Stimulated activated naive CD4-positive, alpha-beta T cell (primary cell): ENCODE results near the gene PTPRT.

Experiments
- DNase-seq, 6 experiments: peaks; one replicate each; lab custom pipeline; 2025; lab: John Stamatoyannopoulos, UW

PTPRT gene

DNA sequence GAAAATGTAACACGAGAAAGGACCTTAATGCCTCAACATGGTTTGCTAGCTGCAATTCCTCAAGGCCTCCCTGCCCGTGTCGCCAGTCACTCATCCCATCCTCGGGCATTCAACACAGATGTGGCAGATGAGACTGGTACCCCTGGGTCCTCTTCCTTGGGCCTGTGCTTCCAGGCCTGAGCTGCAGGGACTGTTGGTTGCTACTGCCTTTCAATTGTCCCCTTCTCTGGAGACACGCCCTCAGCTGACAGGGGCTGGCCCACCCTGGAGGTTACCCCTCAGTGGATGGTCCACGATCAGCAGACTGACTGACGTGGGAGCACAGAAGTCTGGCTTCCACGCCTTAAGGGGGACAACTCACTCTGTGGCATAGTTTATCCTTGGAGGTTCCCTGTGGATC, 1076.5 kb downstream of the PTPRT start:
- no peak for DNase-seq

DNA sequence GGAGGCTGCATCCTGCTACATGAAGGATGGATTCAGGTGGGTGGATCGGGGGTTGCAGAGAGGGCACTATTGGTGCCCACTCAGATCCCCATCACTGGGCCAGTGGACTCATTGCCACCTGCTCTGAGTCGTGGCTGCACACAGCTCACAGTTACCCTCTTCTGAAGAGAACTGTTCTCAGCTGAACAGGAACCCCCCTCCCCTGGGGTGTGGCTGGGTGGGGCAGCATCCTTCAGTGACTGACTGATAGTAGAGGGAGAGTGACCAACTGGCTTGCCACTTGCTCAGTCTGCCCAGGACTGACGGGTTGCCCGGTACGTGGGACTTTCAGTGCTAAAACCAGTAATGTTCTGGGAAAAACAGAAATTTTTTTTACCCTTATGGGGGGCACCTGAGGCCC, 1077.5 kb downstream of the PTPRT start:
- DNase-seq: no peak

DNA sequence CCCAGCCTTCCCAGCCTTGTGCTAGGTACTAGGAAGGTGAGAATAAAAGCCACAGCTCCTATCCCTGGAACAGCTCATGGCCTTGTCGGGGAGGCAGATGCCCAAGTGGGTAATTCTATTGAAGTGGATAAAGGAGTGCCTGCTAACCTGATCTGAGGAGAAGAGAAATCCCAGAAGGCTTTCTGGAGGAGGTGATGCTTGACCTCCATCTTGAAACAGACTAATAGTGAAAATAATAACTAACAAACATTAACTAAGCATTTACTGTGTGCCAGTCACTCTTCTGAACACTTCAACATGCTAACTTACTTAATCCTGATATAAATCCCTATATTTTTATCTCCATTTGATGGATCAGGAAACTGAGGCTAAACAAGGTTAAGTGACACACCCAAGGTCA, 1078.4 kb downstream of the PTPRT start:
- DNase-seq: no peak

DNA sequence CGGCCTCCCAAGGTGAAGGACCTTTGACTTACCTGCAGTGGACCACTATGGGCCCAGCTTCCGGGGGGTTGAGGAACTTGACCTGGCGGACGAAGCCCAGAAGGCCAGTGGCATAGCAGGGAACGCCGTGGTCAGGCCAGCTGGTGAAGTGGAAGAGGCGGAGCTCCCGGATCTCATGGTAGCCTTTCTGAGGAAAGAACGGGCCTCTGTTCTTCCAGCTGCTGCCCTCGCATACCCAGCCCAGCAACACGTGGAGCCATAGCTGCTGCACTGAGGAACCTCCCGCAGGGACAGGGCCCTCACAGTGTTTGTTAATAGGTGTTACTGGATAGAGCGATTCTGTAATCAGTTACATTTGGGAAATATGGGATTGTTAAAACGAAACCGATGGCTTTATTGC, 1079.4 kb downstream of the PTPRT start:
- no peak for DNase-seq

DNA sequence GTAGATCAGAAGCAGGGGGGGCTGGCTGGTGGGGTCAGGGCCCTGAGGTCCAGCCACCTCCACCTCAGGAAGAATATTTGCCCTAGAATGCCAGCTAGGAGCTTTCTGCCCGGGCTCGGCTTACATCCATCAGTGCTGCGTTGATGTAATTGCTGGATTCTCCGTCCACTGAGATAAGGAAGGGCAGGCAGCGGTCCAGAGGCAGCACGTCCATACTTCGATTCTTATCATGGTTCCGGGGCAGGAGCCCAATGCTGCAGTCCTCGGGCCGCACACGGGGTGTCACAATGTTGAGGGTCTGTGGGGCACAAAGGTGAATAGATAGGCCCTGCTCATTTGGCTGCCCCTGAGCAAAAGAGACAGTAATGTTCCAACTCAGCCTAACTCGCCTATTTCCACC, 1087.7 kb downstream of the PTPRT start:
- no peak for DNase-seq

DNA sequence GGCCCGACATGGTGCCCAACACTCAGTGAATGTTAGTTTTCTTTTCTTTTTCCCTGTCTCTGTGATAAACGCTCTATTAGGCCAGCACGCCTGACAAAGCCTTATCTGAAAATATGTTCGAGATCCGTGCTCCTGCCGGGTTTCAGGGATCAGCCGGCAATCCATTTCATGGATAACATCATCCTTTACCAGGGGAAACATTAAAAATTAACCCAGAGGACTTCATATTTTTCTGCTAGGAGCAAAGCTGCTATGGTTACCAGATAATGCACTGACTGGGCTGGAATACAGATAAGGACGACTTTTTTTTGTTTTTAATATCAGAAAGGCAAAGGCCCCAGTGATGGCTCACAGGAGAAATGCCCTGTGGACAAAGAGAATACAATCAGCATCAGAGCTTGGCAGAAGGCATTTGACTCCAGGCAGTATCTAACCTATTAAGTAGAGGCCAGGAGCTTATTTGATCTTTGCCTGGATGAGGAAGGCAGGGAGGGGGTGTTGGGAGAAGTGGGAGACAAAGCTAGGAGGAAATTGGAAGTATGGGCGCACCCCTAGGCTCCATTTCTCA, 1089.5 kb downstream of the PTPRT start:
- no peak for DNase-seq

DNA sequence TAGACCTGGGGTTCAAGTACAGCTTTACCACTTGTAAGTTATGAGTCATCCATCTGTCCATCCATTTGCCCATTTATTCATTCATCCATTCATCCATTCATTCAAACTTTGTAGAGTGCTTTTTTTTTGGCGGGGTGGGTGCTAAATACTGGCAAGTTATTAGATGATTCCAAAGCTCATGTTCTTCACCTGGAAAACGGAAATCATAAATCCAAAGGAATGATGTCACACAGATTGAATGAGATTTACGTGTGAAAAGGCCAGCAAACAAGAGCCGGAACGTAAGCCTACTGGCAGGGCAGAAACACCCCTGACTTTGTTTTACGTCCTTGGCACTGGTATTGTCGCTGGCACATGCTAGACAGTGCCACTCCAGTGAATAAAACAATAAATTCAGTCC, 1090.6 kb downstream of the PTPRT start:
- no peak for DNase-seq

DNA sequence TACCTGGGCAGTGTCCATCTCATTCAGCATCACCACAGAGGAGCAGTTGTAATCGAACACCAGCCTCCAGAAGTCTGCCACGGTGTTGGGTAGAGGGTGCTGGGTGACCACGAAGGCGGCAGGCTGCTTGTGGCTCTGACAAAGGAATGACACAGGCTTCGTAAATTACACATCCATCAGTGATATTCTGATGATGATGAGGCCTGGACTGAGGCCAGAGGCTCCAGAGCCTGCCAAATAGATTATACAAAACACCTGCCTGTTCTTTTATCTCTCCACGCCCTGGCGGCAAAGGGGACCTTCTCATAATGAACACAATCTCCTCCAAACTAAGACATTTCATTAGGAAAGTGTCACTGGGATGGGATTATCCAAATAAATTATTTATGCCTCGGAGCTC, 1091.3 kb downstream of the PTPRT start:
- no peak for DNase-seq

DNA sequence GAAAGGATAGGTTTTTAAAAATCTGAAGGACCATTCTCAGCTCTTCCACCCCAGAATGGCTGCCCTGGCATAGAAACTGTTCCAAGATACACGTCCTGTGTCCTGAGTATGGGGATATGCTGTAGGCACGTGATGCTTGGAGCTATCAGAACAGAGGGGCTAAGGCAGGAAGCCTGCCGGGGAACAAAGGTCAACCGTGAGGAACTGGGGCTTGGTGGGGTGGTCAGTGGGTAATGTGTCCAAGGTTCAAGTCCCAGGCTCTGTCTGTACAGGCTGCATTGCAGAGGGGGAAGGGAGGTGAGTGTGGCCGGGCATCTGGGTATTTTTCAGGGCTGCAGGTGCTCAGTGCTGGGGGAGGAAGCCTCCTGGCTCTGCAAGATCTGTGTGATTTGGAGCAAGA, 1092.0 kb downstream of the PTPRT start:
- no peak for DNase-seq

DNA sequence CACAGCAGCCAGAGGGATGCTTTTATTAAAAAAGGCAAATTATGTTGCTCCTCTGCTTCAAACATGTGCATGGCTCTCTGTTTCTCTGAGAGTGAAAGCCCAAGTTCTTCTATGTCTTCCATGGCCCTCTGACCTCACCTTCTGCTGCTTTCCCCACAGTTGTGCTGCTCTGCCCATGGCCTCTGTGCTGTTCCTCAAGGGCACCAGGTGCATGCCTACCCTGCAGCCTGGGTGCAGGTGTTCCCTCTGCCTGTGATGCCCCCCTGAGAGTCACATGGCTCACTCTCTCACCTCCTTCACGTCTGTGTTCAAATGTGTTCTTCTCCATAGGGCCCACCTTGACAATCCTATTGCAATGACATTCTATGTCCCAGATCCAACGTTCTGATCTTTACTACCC, 1094.5 kb downstream of the PTPRT start:
- no peak for DNase-seq

DNA sequence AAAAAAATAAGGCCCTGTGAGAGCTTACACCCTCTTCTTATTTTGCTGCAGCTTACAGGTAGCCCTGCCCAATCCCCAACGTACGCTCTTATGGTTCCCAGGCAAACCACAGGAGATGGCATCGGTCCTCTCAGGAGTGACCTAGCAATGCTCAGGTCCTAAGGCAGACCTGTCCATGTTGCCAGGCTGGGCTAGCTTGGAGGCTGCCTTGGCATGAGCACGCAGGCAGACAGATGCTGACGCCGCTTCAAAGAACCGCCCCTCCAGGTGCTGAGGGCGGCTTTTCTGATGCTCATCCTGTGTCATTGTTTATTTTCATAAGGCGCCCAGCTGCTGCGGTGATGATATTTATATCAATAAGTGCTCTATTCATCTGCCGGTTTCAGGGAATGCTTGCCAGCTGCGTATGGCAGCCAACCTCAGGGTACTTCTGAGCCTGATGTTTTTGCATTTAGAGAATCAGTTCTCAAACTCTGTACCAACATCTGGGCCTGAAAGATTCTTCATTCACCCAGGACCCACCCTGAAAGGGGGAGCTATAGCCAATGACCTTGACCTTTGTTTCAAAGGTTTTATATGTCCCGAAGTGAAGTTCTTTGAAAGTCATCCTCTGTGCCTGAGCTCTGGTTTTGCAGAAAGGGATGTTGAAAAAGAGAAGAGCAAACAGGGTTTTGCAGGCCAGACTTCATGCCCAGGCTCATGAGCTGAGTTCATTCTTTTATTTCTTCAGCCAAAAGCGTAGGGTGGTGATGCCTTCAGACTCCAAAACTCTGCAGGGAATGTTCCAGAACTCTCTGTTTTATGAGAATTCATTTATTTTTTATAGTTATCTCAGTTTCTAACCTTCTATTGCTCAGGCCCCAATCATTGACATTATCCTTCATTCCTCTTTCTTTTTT, 1095.9 kb downstream of the PTPRT start:
- DNase-seq: no peak

DNA sequence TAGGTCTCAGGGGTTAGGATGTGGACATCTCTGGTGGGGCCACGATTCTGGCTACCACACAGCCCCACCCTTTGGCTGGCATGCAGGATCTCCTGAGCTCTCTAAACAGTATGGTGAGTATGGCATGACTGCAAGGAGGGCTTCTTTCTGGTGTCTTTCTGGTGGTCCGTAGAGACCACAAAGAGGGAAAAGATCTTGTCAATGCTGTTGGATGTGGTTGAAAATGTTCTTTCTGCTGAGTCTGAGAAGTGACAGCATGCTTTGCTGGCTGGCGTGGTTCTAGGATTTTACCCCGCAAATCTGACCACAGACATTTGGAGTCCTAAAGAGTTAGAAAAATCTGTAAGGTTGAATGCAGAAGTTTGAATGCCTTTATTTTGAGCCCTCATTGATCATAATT, 1096.7 kb downstream of the PTPRT start:
- DNase-seq: no peak

DNA sequence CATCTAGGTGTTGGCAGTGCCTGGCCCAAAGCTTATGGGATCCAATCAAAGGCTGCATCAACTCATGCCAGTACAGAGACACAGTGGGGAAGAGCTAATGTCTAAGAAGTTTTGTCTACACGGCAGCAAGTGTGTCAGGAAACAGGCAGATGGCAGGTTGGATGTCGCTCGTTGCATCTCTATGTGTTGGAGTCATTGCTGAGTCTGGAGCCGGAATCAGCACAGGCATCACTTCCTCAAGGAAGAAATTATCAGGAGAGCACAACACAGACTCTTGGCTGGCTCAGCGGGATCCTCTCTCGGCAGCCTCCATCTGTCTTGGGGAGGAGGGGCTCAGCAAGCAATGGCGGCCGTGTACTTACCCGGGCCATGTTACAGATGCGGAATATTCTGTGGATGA, 1104.3 kb downstream of the PTPRT start:
- DNase-seq: no peak

DNA sequence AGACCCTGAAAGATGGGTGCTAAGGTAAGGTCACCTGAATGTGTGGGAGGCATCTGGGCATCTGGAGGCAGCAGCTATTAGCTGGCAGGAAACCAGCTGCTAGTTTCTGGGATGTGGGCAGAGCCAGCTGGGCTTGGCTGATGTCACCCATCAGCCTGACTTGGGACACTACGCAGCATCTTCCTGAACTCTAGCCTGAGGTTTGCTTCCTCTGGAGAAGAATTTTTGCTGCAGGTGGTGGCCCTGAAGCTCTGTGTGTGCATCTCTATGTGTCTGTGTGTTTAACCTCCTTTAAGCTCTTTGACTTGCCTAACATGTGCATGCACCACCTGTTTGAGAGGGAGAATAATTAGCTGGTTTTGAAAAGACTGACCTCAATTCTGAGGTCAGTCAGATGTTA, 1106.4 kb downstream of the PTPRT start:
- no peak for DNase-seq

DNA sequence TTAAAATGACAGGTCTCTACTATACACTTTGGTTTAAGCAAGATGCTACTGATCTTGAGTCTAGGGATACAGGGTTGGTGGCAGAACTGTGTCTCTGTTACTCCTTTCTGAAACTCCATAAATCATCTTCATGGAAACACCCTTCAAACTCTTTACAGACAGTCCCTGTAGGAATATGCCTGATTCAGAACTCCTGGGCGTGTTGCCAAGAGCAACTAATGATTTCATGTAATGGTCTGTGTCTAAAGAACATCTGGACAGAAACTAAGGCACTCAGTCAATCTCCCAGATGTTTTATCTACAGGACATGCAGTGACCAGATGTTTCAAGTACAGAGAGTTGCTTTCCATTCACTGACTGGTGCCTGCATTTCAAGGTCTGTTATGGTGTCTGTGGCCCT, 1107.1 kb downstream of the PTPRT start:
- no peak for DNase-seq

DNA sequence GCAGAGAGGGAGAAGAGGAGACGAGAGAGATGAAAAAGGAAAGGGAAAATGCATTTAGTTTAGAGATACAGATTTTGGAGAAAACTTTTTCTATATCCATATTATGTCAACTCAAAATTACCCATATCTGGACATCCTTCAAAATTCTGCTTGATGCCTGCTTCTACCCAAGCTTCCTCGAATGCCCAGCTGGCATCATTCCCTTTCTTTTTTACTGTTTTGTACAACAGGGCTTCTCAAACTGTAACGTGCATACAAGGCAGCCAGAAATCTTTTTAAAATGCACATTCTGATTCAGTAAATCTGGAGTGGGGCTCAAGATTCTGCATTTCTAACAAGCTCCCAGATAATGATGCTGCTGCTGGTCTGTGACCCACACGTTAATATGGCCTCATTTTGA, 1108.8 kb downstream of the PTPRT start:
- DNase-seq: no peak

DNA sequence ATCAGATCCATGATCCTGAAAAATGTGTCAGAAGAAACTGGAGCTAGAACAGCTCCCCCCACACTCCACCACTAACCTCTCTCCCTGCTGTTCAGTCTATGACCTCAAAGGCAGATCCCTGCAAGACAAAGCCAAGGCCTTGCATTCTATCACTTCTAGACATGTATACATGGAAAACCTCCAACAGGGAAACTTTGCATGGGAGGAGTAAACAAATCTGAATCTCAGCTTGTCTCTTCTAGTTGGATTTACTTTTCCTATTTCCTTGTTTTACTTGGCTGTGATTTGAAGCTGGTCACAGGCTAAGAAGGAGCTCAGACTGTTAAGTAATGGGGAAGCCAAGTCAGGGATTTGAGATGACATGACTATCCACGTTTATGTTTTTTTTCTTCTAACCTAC, 1114.8 kb downstream of the PTPRT start:
- DNase-seq: no peak

DNA sequence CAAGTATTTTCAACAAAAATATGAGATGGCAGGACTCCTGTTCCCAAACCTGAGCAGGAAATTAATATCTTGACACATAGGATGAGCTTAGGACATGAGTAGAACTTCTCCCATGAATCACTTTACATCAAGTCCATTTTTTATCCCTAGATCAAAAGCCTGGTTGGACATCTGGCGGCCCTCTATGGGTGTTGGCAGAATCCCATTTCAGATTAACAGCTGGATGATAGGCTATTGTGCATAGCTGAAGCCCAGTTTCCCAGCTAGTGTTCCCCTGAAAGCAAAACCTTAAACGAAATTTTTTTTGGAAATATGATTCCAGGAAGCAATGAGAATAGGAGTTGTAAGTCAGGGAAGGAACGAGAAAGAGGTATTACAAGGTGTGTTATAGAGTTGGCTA, 1122.1 kb downstream of the PTPRT start:
- DNase-seq: no peak

DNA sequence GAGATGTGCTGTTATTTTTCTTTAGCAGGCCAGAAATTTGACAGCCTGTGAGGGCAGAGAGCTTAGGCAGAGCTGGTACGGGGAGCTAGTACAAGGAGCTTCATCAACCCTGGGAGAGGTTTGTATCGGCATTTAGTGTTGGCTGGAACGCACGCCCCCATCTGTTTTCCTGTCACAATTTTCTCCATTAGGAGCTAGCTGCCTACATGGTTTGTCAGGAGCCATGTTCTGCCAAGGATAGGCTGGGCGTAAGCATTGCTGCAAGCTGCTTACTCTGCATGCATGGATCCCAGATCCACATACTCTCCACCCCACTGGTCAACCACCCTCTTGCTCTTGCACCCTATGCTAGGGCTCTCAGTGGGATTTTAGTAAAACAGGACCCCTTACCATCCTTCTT, 1122.5 kb downstream of the PTPRT start:
- no peak for DNase-seq

DNA sequence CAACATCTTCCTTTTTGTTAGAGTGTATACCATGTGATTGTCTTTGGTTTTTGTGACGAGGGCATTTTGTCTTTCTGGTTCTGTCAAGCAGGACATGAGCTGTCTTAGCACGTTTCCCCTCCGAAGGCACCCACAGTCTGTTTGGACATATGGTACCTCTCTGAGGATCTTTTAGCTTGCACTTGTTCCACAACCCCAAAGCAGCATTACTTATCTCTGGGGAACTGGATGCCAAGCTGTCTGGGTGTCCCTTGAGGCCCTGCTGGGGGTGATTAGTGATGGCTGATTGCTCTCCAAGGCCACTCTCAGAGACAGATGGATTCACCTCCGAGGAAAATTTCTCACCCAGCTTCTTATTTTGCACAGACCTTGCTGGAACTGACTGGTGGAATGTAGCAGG, 1126.6 kb downstream of the PTPRT start:
- DNase-seq: no peak

DNA sequence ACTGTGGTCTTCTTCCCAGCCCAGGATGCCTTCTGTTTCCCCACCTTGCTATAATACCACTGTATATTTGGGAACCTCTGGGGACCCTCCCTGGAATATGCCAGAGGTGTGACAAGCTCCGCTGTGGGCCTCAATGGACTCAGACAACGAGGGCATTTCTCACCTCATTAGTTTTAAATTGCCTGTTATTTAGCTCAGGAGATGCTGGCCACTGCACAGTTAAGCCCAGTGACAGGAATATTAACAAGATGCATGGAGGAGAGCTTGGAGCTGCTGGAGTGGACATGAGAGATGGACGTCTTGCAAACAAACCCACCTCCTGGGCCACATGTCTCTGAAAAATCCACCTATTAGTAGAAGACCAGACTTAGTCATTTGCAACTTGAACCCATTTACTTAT, 1136.4 kb downstream of the PTPRT start:
- DNase-seq: no peak

DNA sequence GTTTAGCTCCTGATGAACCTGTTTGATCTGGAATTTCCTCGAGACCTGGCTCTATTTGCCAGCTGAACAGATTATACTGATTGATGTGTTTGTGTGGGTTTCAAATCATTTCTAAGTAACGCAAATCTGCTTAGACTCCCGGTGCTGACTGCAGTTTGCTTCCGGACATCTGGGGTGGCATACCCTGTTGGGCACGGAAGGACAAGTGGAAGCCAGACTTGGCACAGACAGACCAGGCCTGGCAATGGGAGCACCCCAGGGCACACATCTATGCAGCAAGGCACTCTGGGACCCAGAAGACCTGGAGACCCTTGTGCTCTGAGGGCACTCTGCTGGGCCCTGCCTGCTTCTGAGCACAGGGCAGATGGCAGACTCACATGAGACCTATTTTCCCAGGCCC, 1137.8 kb downstream of the PTPRT start:
- DNase-seq: no peak

DNA sequence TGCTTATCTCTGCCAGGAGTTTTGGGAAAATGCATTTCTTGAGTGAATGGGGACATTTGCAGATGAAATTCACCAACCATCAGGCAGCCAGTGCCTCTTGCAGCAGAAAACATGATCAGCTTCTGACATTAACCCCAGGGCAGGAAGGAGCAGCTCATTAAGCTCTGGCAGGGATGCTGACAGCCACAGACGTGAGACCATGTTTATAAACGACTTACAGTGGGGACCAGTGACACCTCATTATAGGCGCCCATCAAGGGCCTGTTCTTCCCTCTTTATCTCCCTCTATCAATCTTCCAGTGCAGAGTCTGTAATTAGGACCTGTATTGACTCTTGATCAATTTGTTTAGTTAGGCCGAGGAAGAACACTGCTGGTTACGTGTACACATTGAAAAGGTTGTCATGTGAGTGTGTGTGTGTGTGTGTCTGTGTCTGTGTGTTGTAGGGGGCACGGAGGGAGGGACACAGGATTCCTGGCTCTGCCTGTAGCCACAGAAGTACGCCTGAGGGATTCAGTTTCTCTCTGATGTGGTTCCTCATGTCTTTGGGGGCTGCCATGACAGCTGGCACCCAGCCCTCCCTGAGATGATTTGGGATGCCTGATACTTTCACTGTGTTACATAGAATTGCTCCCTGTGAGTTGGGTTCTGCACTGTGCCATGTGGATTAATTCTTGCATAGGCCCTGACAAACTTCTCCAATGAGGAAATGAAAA, 1143.2 kb downstream of the PTPRT start:
- no peak for DNase-seq
